ENCODE data around the gene AURKAIP1. TPM values are rescaled to one million over a fixed set of nuclear protein-coding genes. Genes with fewer than 3 reads are reported as not detected.

AURKAIP1 gene
- total RNA-seq, 1 donor = 74.6 TPM

DNA sequence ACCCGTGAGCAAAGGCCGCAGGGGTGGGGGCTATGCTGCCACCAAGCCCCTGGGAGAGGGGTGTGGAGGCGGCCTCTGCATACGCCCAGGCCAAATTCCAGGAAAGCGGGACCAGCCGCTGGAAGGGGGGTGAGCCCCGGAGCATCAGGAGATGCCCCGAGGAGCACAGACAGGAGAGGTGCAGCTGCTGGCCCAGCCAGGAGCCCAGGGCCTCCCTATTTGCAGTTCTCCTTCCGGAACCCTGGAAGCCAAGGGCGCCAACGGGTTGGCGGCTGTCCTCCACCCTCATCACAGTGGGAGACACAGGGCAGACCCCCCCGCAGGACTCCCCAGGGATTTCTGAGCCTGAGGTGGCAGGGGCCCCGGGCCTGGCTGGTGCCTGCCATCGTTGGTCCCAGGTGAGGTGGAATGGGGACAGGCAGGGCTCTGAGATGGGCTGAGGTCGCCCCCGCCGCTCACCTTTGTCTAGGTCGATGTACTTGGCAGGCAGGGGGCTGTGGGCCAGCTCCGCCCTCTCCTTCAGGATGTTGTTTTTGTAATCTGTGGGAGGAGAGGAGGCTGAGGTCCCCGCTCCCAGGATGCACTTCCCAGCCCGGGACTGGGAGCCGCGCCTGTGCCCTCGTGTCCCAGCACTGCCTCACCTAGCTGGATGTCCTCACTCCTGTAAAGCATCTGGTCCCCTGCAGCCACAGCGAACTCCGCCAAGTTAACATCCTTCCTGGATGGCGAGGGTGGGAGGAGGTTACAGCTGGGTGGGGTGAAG lies 21.4 kb downstream of the AURKAIP1 start:
- Histone ChIP-seq H3K27me3 (ENCODE audit: insufficient read depth, low read length) (no peaks in the 10 kb centered on the region), H3K27ac (ENCODE audit: low read depth, low read length) (no peak overlapping the region), H3K9me3 (ENCODE audit: low read depth, low read length) (no peaks in the 10 kb centered on the region), H2AFZ (ENCODE audit: low read length) (no peak overlapping the region), H4K20me1 (ENCODE audit: insufficient read depth, low read length) (peaks cover 32% of the 10 kb centered on the region), H3K4me1 (ENCODE audit: insufficient read depth, low read length) (peaks cover 7% of the 10 kb centered on the region), H3K4me3 (ENCODE audit: insufficient read depth, low read length) (no peak overlapping the region), H3K79me2 (ENCODE audit: insufficient read depth, low read length) (peaks cover 57% of the 10 kb centered on the region), H3K36me3 (ENCODE audit: insufficient read depth, low read length) (peaks cover 29% of the 10 kb centered on the region), H3K4me2 (ENCODE audit: insufficient read depth, low read length) (no peak overlapping the region)
- peak; percentile 88 for DNase-seq (ENCODE audit: insufficient read length, low spot score, missing footprints)
- TF ChIP-seq, protein P1, sequence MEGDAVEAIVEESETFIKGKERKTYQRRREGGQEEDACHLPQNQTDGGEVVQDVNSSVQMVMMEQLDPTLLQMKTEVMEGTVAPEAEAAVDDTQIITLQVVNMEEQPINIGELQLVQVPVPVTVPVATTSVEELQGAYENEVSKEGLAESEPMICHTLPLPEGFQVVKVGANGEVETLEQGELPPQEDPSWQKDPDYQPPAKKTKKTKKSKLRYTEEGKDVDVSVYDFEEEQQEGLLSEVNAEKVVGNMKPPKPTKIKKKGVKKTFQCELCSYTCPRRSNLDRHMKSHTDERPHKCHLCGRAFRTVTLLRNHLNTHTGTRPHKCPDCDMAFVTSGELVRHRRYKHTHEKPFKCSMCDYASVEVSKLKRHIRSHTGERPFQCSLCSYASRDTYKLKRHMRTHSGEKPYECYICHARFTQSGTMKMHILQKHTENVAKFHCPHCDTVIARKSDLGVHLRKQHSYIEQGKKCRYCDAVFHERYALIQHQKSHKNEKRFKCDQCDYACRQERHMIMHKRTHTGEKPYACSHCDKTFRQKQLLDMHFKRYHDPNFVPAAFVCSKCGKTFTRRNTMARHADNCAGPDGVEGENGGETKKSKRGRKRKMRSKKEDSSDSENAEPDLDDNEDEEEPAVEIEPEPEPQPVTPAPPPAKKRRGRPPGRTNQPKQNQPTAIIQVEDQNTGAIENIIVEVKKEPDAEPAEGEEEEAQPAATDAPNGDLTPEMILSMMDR (IDR thresholded peaks at IDR 0.05; ENCODE audit: extremely low read depth, low read depth, low read length) = no peak

DNA sequence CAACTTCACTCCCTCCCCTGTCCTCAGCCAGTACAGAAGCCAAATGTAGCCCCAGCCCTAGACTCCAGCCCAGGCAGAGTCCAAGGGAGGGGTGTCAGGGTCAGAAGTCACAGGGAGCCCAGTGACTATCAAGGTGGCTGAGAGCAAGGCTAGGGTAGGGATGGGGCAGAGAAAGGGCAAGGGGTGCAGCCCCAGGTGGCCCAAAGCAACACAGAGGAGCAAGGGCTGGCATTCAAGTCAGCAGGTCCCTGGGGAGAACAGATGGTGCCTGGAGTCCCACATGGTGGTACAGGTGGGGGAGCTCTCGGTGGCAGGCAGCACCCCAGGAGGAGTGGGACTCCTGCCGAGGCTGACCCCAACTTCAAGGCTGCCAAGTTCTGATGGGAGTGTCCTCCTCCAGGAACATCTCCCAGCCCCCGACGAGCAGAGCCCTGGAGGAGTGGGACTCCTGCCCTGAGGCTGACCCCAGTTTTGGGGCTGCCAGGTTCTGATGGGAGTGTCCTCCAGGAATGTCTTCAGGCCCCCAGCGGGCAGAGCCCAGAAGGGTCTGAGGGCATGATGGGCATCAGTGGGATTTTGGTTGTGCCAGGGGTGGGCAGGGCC lies 22.1 kb downstream of the AURKAIP1 start:
- Histone ChIP-seq H3K4me1 (ENCODE audit: insufficient read depth, low read length) (peaks cover 6% of the 10 kb centered on the region), H4K20me1 (ENCODE audit: insufficient read depth, low read length) (peaks cover 37% of the 10 kb centered on the region), H3K4me2 (ENCODE audit: insufficient read depth, low read length) (no peak overlapping the region), H3K79me2 (ENCODE audit: insufficient read depth, low read length) (peaks cover 59% of the 10 kb centered on the region), H2AFZ (ENCODE audit: low read length) (no peak overlapping the region), H3K27ac (ENCODE audit: low read depth, low read length) (peak overlapping the region; percentile 6), H3K27me3 (ENCODE audit: insufficient read depth, low read length) (no peaks in the 10 kb centered on the region), H3K4me3 (ENCODE audit: insufficient read depth, low read length) (no peak overlapping the region), H3K9me3 (ENCODE audit: low read depth, low read length) (no peaks in the 10 kb centered on the region), H3K36me3 (ENCODE audit: insufficient read depth, low read length) (peaks cover 29% of the 10 kb centered on the region)
- peak; percentile 87 for DNase-seq (ENCODE audit: insufficient read length, low spot score, missing footprints)
- TF ChIP-seq, protein P1 (IDR thresholded peaks at IDR 0.05; ENCODE audit: extremely low read depth, low read depth, low read length) = no peak

GRCh38 chr1:1351511-1352427 lies 23.2 kb downstream of the AURKAIP1 start:
- TF ChIP-seq, protein P1 (IDR thresholded peaks at IDR 0.05; ENCODE audit: extremely low read depth, low read depth, low read length) = no peak
- Histone ChIP-seq H3K27me3 (ENCODE audit: insufficient read depth, low read length) (no peaks in the 10 kb centered on the region), H3K4me1 (ENCODE audit: insufficient read depth, low read length) (peaks cover 18% of the 10 kb centered on the region), H3K36me3 (ENCODE audit: insufficient read depth, low read length) (peaks cover 29% of the 10 kb centered on the region), H3K79me2 (ENCODE audit: insufficient read depth, low read length) (peaks cover 59% of the 10 kb centered on the region), H2AFZ (ENCODE audit: low read length) (no peak overlapping the region), H3K9me3 (ENCODE audit: low read depth, low read length) (no peaks in the 10 kb centered on the region), H3K27ac (ENCODE audit: low read depth, low read length) (no peak overlapping the region), H4K20me1 (ENCODE audit: insufficient read depth, low read length) (peaks cover 41% of the 10 kb centered on the region), H3K4me3 (ENCODE audit: insufficient read depth, low read length) (peak overlapping the region; percentile 28), H3K4me2 (ENCODE audit: insufficient read depth, low read length) (peak overlapping the region; percentile 23)
- peak; percentile 97 for DNase-seq (ENCODE audit: insufficient read length, low spot score, missing footprints)
